GM12878 (cell line): ENCODE data around the gene PDE11A. TPM values are rescaled to one million over a fixed set of nuclear protein-coding genes. Genes with fewer than 3 reads are reported as not detected.

ENCODE experiments used
- ATAC-seq: fragments of 200-7000 bp; cut with Tn5 transposase; 3 replicates; pipeline ENCODE4 v1.9.1; 2020; ENCODE audit warnings: mild to moderate bottlenecking, moderate library complexity
- BruUV-seq: library from RNA; stranded (reverse); fragments of 400-500 nt; replicated peaks from 2 replicates; lab custom pipeline; 2021; lab: Mats Ljungman, UMichigan
- CTCF ChIA-PET: fragments of 300-600 bp; sonication (Branson Sonifier 250); formaldehyde crosslinking; extraction: SDS; loops from one replicate; lab custom pipeline; 2021; ENCODE audit warnings: inconsistent platforms; lab: Yijun Ruan, JAX
- POLR2A ChIA-PET: fragments of 350-600 bp; formaldehyde crosslinking; extraction: SDS; loops from one replicate; lab custom pipeline; 2021; ENCODE audit warnings: inconsistent platforms; lab: Charles Lee
- RAD21 ChIA-PET: fragments of 300-600 bp; sonication (Branson Sonifier 250); formaldehyde crosslinking; loops from one replicate; lab custom pipeline; 2023; ENCODE audit warnings: antibody characterized with exemption; ENCODE audit not compliant: unreplicated experiment; lab: Charles Lee
- SMC1A ChIA-PET: fragments of 300-600 bp; sonication (Branson Sonifier 250); formaldehyde crosslinking; loops from one replicate; lab custom pipeline; 2023; ENCODE audit not compliant: unreplicated experiment, uncharacterized antibody; lab: Charles Lee
- DNase-seq: peaks from one replicate; pipeline ENCODE4 v3.0.0-alpha.2; 2011; ENCODE audit warnings: low read depth, low spot score
- FAIRE-seq: peaks from 3 replicates; lab custom pipeline; 2011; peaks lifted over from hg19 to GRCh38; lab: Jason Lieb, UNC
- H2AFZ ChIP-seq: 2 replicates; pipeline ENCODE4 v1.6.0; 2011; ENCODE audit warnings: low read depth, low read length, control low read depth; ENCODE audit not compliant: control insufficient read depth
- H3K27ac ChIP-seq: 2 replicates; pipeline ENCODE4 v1.5.1; 2011; ENCODE audit warnings: control low read depth; ENCODE audit not compliant: control insufficient read depth, insufficient read depth
- H3K27me3 ChIP-seq, 2 experiments: replicated peaks in 1 of 2; 2 replicates each; pipeline versions ENCODE4 v1.6.0 to v1.6.1; 2011; ENCODE audit warnings: low read length in 1 of 2; ENCODE audit not compliant: control insufficient read depth in 2 of 2, insufficient read depth in 2 of 2
- H3K36me3 ChIP-seq, 2 experiments: 2 replicates each; pipeline ENCODE4 v1.5.1; 2011; ENCODE audit warnings: low read length in 1 of 2; ENCODE audit not compliant: control insufficient read depth in 2 of 2, insufficient read depth in 2 of 2
- H3K4me1 ChIP-seq: 2 replicates; pipeline ENCODE4 v1.6.1; 2011; ENCODE audit warnings: mild to moderate bottlenecking, low read length, moderate library complexity, mixed read lengths; ENCODE audit not compliant: control insufficient read depth, insufficient read depth
- H3K4me2 ChIP-seq: 2 replicates; pipeline ENCODE4 v1.6.0; 2011; ENCODE audit warnings: control low read depth; ENCODE audit not compliant: control insufficient read depth, insufficient read depth
- H3K4me3 ChIP-seq: fragments of 200-600 bp; sonication (generic); 2 replicates; pipeline ENCODE4 v1.5.1; 2016
- H3K79me2 ChIP-seq: 2 replicates; pipeline ENCODE4 v1.6.0; 2011; ENCODE audit warnings: low read length; ENCODE audit not compliant: control insufficient read depth, insufficient read depth
- H3K9ac ChIP-seq: 2 replicates; pipeline ENCODE4 v1.8.0; 2011; ENCODE audit warnings: low read length, control low read depth, mixed read lengths; ENCODE audit not compliant: control insufficient read depth, insufficient read depth
- H3K9me3 ChIP-seq: replicated peaks from 3 replicates; pipeline ENCODE4 v1.5.1; 2011; ENCODE audit warnings: mild to moderate bottlenecking, low read length; ENCODE audit not compliant: control insufficient read depth, insufficient read depth
- H4K20me1 ChIP-seq: 2 replicates; pipeline ENCODE4 v1.6.0; 2011; ENCODE audit not compliant: control insufficient read depth, insufficient read depth
- BRCA1 ChIP-seq: IDR thresholded peaks from 2 replicates; pipeline ENCODE4 v1.6.1; 2011; ENCODE audit warnings: low read depth, low read length, improper control_type of control experiment
- KDM1A ChIP-seq: fragments of 200-600 bp; sonication (generic); IDR thresholded peaks from 2 replicates; pipeline ENCODE4 v1.6.1; 2016; ENCODE audit warnings: borderline replicate concordance
- MEF2B ChIP-seq: fragments of 450-650 bp; IDR thresholded peaks from 2 replicates; pipeline ENCODE4 v1.6.1; 2018; ENCODE audit warnings: mild to moderate bottlenecking, moderate library complexity; ENCODE audit not compliant: partially characterized antibody, poor library complexity, severe bottlenecking
- NR2C2 ChIP-seq: IDR thresholded peaks from 2 replicates; pipeline ENCODE4 v1.6.1; 2011; ENCODE audit warnings: borderline replicate concordance, low read depth; ENCODE audit not compliant: control insufficient read depth, insufficient read length
- YBX1 ChIP-seq: fragments of 450-650 bp; IDR thresholded peaks from 2 replicates; pipeline ENCODE4 v1.6.1; 2016; ENCODE audit warnings: antibody characterized with exemption
- WGBS: methylation state at CpG from one replicate; pipeline ENCODE4 v1.1.6; 2016; ENCODE audit warnings: low lambda C conversion rate; ENCODE audit not compliant: insufficient replicate concordance, insufficient coverage; ENCODE audit errors: missing lambda C conversion rate; 5-methylcytosine and 5-hydroxymethylcytosine counted together
- in situ Hi-C: fragments of 300-500 bp; cut with MboI; formaldehyde crosslinking; loops from 9 replicates; pipeline ENCODE4 v1.14.3; 2018; ENCODE audit warnings: mixed read lengths
- intact Hi-C: fragments of 100-400 bp; cut with micrococcal nuclease; formaldehyde crosslinking; loops from one replicate; pipeline ENCODE4 v1.14.2; 2022; ENCODE audit not compliant: unreplicated experiment
- polyA plus RNA-seq, 11 experiments: library from polyadenylated mRNA; depleted of rRNA in 4 of 11; unstranded in 6 of 11; stranded (reverse) in 5 of 11; fragments of >200 nt; fragmentation: Nextera tagmentation in 4 of 11; fragmentation: Illumina TruSeq in 1 of 11; extraction: Ambion mirVana in 4 of 11; extraction: Trizol in 1 of 11; gene quantifications; 1 replicate in 1 of 11; 2 replicates in 10 of 11; pipeline versions ENCODE4 v1.2.1 to v1.2.3, GENCODE V29; 2011 to 2016; ENCODE audit warnings: inconsistent platforms in 2 of 11, missing spikeins in 2 of 11, low read depth in 1 of 11
- total RNA-seq, 4 experiments: library from RNA; depleted of rRNA in 3 of 4; stranded (reverse); fragments of >200 nt in 3 of 4; fragmentation: Illumina TruSeq in 1 of 4; extraction: Trizol in 1 of 4; gene quantifications; 2 replicates each; pipeline versions ENCODE4 v1.2.1 to v1.2.3, GENCODE V29; 2013 to 2021
- TF ChIP-seq, protein P1 (sequence below): IDR thresholded peaks from 2 replicates; pipeline ENCODE4 v1.6.1; 2012; ENCODE audit warnings: mild to moderate bottlenecking, low read depth, low read length
- TF ChIP-seq, protein P2 (sequence below): fragments of 450-650 bp; IDR thresholded peaks from 2 replicates; pipeline ENCODE4 v1.6.1; 2018; ENCODE audit warnings: borderline replicate concordance, mild to moderate bottlenecking; ENCODE audit not compliant: partially characterized antibody
- TF ChIP-seq, protein P3 (sequence below): fragments of 450-650 bp; IDR thresholded peaks from 2 replicates; pipeline ENCODE4 v1.6.1; 2017; ENCODE audit warnings: borderline replicate concordance
- TF ChIP-seq, protein P4 (sequence below): IDR thresholded peaks from 2 replicates; pipeline ENCODE4 v1.6.1; 2011; ENCODE audit warnings: mild to moderate bottlenecking, low read depth, low read length, moderate library complexity; ENCODE audit not compliant: insufficient replicate concordance

The PDE11A gene
- total and polyA plus RNA-seq, 10 of the 15 experiments (the other 5 are each of a cell fraction or from before 2014, with no cell fraction given): 0.01 to 0.17 (median 0.06) TPM; not detected in 5

DNA sequence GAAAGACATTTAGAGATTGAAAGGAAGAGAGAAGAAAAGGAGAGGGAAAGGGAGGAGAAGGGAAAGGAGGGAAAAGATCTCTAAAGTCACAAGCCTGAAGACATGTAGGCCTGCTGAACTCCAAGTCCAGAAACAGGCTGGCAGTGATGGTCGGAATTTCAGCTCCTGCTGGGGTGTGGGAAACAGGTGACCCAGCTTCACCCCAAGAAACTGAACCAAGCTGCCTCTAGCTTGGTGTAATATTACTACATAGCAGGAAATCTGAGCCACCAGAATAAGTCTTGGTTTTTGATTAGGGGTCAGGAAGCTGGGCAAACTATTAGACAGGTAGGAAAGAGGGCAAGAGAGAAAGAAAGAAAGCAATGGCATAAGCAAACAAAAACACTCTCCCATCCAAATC is 185.8 kb downstream of the PDE11A start (continued):
- TF ChIP-seq, protein P1, sequence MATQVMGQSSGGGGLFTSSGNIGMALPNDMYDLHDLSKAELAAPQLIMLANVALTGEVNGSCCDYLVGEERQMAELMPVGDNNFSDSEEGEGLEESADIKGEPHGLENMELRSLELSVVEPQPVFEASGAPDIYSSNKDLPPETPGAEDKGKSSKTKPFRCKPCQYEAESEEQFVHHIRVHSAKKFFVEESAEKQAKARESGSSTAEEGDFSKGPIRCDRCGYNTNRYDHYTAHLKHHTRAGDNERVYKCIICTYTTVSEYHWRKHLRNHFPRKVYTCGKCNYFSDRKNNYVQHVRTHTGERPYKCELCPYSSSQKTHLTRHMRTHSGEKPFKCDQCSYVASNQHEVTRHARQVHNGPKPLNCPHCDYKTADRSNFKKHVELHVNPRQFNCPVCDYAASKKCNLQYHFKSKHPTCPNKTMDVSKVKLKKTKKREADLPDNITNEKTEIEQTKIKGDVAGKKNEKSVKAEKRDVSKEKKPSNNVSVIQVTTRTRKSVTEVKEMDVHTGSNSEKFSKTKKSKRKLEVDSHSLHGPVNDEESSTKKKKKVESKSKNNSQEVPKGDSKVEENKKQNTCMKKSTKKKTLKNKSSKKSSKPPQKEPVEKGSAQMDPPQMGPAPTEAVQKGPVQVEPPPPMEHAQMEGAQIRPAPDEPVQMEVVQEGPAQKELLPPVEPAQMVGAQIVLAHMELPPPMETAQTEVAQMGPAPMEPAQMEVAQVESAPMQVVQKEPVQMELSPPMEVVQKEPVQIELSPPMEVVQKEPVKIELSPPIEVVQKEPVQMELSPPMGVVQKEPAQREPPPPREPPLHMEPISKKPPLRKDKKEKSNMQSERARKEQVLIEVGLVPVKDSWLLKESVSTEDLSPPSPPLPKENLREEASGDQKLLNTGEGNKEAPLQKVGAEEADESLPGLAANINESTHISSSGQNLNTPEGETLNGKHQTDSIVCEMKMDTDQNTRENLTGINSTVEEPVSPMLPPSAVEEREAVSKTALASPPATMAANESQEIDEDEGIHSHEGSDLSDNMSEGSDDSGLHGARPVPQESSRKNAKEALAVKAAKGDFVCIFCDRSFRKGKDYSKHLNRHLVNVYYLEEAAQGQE: no peak
- no peak for TF ChIP-seq MEF2B

DNA sequence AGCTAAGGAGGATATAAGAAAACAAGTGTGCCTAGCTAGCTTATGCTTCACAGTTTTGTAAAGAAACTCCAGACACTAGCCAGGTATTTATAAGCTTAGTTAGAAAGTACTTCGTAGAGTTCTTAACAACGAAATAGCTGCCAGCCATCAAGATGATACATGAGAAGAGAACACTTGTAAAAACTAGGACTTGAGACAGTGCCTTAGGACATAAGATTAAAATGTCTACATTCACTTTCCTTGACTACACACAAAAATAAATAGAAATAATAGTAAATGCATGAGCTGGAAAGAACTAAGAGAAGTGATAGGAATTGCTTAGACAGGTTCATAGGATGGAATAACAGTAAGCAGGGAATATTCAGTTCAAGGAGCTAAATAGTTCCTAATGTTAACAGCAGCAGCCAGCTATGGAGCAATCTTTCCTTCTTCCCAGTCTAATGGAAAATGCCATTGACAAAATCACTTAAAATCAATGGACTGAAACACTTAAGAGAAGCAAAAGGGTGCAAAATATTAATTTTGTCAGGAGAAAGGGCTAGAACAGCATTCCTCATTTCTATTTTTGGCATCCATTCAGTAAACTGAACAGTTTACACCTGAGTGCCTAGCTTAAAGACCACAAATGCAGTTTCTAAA is 186.6 kb downstream of the PDE11A start:
- TF ChIP-seq YBX1: no peak
- TF ChIP-seq, protein P2, sequence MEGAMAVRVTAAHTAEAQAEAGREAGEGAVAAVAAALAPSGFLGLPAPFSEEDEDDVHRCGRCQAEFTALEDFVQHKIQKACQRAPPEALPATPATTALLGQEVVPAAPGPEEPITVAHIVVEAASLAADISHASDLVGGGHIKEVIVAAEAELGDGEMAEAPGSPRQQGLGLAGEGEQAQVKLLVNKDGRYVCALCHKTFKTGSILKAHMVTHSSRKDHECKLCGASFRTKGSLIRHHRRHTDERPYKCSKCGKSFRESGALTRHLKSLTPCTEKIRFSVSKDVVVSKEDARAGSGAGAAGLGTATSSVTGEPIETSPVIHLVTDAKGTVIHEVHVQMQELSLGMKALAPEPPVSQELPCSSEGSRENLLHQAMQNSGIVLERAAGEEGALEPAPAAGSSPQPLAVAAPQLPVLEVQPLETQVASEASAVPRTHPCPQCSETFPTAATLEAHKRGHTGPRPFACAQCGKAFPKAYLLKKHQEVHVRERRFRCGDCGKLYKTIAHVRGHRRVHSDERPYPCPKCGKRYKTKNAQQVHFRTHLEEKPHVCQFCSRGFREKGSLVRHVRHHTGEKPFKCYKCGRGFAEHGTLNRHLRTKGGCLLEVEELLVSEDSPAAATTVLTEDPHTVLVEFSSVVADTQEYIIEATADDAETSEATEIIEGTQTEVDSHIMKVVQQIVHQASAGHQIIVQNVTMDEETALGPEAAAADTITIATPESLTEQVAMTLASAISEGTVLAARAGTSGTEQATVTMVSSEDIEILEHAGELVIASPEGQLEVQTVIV: no peak
- TF ChIP-seq, protein P3, sequence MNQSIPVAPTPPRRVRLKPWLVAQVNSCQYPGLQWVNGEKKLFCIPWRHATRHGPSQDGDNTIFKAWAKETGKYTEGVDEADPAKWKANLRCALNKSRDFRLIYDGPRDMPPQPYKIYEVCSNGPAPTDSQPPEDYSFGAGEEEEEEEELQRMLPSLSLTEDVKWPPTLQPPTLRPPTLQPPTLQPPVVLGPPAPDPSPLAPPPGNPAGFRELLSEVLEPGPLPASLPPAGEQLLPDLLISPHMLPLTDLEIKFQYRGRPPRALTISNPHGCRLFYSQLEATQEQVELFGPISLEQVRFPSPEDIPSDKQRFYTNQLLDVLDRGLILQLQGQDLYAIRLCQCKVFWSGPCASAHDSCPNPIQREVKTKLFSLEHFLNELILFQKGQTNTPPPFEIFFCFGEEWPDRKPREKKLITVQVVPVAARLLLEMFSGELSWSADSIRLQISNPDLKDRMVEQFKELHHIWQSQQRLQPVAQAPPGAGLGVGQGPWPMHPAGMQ: no peak
- no peak for TF ChIP-seq BRCA1
- TF ChIP-seq, protein P4, sequence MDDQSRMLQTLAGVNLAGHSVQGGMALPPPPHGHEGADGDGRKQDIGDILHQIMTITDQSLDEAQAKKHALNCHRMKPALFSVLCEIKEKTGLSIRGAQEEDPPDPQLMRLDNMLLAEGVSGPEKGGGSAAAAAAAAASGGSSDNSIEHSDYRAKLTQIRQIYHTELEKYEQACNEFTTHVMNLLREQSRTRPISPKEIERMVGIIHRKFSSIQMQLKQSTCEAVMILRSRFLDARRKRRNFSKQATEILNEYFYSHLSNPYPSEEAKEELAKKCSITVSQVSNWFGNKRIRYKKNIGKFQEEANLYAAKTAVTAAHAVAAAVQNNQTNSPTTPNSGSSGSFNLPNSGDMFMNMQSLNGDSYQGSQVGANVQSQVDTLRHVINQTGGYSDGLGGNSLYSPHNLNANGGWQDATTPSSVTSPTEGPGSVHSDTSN: no peak
- TF ChIP-seq KDM1A: no peak
- TF ChIP-seq NR2C2: no peak
- Histone ChIP-seq H3K36me3 (no peaks in the 10 kb centered on the region), H3K79me2 (no peaks in the 10 kb centered on the region), H3K4me3 (no peak overlapping the region), H3K9me3 (no peaks in the 10 kb centered on the region), H3K27ac (no peak overlapping the region), H3K27me3 (no peaks in the 10 kb centered on the region; a peak in 2 of 4 replicates), H3K9ac (no peak overlapping the region), H4K20me1 (no peaks in the 10 kb centered on the region), H3K4me2 (no peak overlapping the region), H2AFZ (no peak overlapping the region), H3K4me1 (no peaks in the 10 kb centered on the region)
- ChIA-PET POLR2A (no interaction called here), SMC1A (interaction anchor here (0.8 kb wide), 1 partner anchor 10 kb away, joined by 4 read pairs; no protein-coding TSS in a partner anchor), CTCF (no interaction called here), RAD21 (no interaction called here)
- DNase-seq (no peak), ATAC-seq (no peak), FAIRE-seq (no peak)
- 11% methylated on average over 2 of the region's 2 CpGs for WGBS
- in situ Hi-C loops: no loop called here
- intact Hi-C loops: no loop called here
- BruUV-seq: no TSS peak
